KOPT-K1 (cell line): Measurements from ENCODE around the gene WNT2B.

Experiments
- H3K27ac ChIP-seq: fragments of 200-600 bp; sonication (generic); 2 replicates; pipeline ENCODE4 v1.5.1; 2016; ENCODE audit warnings: antibody characterized with exemption, mild to moderate bottlenecking, low read depth, low read length; ENCODE audit not compliant: poor library complexity, severe bottlenecking
- H3K36me3 ChIP-seq: fragments of 200-600 bp; sonication (generic); 2 replicates; pipeline ENCODE4 v1.5.1; 2017; ENCODE audit warnings: antibody characterized with exemption, mild to moderate bottlenecking, low read length, moderate library complexity; ENCODE audit not compliant: insufficient read depth
- H3K9me3 ChIP-seq: fragments of 200-600 bp; sonication (generic); 2 replicates; pipeline ENCODE4 v1.5.1; 2017; ENCODE audit warnings: antibody characterized with exemption, low read length, mild to moderate bottlenecking; ENCODE audit not compliant: insufficient read depth, poor library complexity, severe bottlenecking

The WNT2B gene

DNA sequence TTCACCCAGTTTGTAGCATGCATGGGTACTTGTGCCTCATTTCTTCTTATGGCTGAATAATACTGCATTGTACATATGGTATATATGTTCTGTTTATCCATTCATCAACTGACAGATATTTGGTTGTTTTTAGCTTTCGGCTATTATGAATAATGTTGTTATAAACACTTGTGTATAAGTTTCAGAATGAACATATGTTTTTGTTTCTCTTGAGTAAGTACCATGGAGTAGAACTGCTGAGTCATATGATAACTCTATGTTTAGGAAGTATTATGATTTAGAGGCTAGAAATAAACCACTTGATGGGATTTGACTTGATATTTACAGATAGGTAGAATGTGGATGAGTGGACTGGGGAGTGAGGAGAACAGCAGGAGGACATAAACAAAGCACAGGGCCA lies 48.6 kb downstream of the WNT2B start:
- H3K27ac ChIP-seq = no peak overlapping the region
- no peaks in the 10 kb centered on the region for H3K36me3 ChIP-seq

DNA sequence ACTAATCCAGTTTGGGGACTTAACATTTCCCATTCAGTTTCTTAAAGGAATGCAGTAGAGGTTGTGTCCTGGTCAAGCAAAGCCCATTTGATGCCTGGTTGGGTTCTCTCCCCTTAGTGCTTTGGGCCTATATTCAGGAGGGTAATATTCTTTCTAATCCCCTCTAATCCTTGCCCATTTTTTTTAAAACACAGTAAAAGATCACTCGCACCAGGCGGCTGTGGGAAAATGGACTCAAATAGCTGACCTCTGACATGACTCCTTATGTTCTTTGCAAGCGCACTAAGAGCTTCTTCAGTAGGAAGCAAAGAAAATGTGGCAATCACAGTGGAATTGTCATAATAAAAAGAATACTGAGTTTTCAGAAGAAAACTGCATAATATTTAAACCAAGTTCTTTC lies 49.9 kb downstream of the WNT2B start:
- Histone ChIP-seq H3K36me3 (no peaks in the 10 kb centered on the region), H3K27ac (no peak overlapping the region), H3K9me3 (no peaks in the 10 kb centered on the region)

More for the DNA sequence above, 48.6 kb downstream of the WNT2B start:
- H3K9me3 ChIP-seq = no peaks in the 10 kb centered on the region

DNA sequence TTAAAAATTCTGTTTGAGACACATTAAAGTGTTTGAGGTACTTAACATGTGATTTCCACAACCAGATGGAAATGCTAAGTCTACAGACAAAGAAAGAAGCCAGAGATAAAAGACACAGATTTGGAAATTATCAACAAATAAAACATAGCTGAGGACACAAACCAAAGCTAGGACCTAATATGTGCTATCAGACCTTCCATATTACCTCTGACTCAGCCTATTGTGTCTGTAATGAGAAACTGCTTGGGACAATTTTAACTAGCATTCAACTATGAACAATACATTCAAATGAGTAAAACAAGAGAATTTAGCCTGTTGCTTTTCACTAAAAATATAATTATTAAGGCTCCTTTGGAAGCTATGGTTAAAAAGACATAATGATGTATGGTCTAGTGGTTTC lies 54.6 kb downstream of the WNT2B start:
- H3K36me3 ChIP-seq = no peaks in the 10 kb centered on the region
- H3K9me3 ChIP-seq = no peaks in the 10 kb centered on the region
- H3K27ac ChIP-seq = no peak overlapping the region

DNA sequence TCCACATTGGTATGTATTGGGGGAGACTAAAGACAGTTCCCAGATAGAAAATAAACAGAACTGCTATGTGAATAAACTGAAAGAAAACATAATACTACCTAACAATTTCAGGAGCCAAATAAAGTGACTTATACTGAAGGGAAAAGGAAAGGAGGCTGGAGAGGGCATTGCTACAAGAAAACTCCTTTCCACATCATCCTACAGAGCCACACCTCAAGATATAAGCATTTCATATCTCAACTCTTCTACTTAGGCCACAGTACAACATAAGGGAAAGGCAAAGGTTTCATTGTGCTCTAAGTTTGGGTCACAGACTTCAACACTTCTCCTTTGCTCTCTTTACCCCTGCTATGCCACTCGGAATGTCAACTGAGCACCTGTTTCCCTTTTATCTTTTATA lies 55.3 kb downstream of the WNT2B start:
- Histone ChIP-seq H3K36me3 (no peaks in the 10 kb centered on the region), H3K27ac (no peak overlapping the region), H3K9me3 (no peaks in the 10 kb centered on the region)

DNA sequence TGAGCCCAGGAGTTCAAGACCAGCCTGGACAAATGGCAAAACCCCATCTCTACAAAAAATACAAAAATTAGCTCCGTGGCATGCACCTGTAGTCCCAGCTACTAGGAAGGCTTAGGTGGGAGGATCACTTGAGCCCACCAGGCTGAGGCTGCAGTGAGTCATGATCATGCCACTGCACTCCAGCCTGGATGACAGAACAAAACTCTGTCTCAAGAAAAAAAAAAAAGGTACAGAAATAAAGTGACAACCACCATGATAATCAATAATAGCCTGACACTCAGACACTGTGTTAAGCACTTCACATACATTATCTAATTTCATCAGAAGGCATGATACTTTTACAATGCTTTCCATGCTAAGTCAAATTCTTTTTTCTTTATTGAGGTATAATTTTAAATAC lies 57.0 kb downstream of the WNT2B start:
- H3K27ac ChIP-seq = no peak overlapping the region
- no peaks in the 10 kb centered on the region for H3K36me3 ChIP-seq
- H3K9me3 ChIP-seq = no peaks in the 10 kb centered on the region

DNA sequence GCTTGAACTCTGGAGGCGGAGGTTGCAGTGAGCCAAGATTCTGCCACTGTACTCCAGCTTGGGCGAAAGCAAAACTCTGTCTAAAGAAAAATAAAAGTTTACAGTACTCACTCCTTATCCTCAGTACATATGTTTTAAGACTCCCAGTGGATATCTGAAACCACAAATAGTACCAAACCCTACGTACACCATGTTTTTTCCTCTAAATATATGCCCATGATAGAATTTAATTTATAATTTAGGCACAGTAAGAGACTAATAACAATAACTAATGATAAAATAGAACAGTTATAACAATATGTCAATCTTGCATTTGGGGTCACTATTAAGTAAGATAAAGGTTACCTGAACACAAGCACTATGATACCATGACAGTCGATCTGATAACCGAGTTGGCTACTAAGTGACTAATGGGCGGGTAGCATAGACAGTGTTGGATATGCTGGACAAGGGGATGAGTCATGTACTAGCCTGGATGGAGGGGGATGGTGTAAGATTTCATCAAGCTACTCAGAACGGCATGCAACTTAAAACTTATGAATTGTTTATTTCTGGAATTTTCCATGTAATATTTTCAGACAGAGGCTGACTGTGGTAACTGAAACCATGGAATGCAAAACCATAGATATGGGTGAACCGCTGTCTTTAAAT lies 66.5 kb downstream of the WNT2B start:
- peaks cover 33% of the 10 kb centered on the region for H3K36me3 ChIP-seq
- H3K27ac ChIP-seq = no peak overlapping the region

DNA sequence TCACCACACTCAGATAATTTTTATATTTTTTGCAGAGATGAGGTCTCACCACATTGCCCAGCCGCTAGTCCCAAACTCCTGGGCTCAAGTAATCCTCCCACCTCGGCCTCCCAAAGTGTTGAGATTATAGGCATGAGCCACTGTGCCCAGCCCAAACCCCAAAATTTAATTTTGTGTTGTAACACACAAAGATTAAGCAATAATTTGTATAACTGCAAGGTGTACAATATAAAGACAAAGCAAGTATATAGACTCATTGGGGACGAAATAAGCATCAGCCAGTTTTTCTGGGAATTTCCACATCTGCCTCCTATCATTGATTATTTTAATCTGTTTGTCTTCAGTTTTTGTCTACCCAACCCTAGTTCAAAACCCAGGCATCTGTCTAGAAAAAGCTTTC lies 67.5 kb downstream of the WNT2B start:
- Histone ChIP-seq H3K9me3 (no peaks in the 10 kb centered on the region), H3K36me3 (peaks cover 33% of the 10 kb centered on the region), H3K27ac (no peak overlapping the region)

More for the DNA sequence above, 66.5 kb downstream of the WNT2B start:
- H3K9me3 ChIP-seq = no peaks in the 10 kb centered on the region
